ENCODE measurements around the gene GALM.
"Not testable (repeated sequence)": the region's sequence is repeated elsewhere in the genome, so short reads cannot be mapped to it uniquely, and the experiment has no call there.

The GALM gene

DNA sequence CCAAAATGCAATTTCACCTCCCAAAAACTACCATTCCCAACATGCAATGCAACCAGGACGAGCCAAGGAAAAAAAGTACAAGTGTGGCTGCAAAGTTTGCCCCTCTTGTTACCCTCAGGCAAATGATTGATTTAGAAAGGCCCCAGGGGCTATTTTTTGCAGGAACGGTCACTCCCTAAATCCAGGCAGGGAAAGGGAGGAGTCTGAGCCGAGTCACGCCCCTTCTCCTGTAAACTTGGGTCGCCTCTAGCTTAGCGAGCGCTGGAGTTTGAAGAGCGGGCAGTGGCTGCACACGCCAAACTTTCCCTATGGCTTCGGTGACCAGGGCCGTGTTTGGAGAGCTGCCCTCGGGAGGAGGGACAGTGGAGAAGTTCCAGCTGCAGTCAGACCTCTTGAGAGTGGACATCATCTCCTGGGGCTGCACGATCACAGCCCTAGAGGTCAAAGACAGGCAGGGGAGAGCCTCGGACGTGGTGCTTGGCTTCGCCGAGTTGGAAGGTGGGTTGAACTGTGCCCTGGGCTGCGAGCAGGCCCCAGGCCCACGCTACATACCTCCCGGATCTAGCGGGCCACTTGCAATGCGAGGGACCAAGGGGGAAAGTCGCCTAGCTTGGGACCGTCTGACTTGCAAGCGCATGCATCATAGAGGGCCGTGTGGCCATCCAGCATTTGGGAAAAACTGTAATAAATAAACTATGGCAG, at the start of gene GALM:
GALM (plus strand) TSS at position 261 of the 702 bp plus-strand sequence; CDS start at position 309, 48 bp downstream.
- DNase-seq (ENCODE audit: low read depth in 3 of 3, low spot score in 1 of 3) = no peak

GRCh38 chr2:38617301-38617700, 48.6 kb upstream of the GALM start:
- DNase-seq (ENCODE audit: low read depth in 3 of 3, low spot score in 1 of 3) = no peak

GRCh38 chr2:38619458-38620164, 46.3 kb upstream of the GALM start:
- no peak for DNase-seq (ENCODE audit: low read depth in 3 of 3, low spot score in 1 of 3)

DNA sequence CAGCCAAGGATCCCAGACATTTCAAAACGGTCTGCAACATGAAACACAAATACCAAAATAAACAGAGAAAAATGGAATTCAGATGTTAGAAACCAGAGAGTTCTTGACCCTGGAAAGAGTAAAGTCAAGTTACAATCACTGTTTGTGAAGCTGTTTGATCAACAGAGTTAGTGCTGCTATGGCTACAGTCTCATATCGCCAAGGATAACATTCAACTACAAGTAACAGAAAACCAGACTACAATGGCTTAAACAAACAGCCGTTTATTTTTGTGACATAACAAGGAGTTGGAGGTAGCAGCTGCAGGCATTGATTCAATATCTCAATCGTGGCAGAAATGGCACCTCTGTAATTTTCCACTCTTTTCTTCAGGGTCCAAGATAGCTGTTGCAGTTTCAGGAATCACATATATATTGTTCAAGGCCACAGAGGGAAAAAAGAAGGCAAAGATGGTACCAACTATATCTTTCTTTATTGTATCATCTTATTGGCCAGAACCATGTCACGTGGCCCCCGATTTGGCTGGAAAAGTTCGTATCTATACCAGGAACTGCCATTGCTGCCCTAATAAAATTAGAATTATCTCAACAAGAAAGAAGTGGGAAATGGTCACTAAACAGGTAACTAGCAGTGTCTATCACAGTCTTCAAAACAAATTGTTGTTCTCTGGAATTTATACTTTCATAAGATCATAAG, 45.5 kb upstream of the GALM start:
- DNase-seq (ENCODE audit: low read depth in 3 of 3, low spot score in 1 of 3) = no peak

DNA sequence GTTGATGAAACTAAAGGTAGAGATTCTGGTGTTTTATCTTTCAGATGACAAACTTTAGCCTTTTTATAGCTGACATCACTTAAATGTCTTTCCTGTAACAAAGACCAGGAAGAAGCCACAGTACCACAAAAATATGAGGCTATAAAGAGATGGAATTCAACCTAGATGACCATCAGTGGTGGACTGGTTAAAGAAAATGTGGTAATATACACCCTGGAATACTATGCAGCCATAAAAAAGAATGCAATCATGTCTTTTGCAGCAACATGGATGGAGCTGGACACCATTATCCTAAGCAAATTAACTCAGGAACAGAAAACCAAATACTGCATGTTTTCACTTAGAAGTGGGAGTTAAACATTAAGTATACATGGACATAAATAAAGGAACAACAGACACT, 44.9 kb upstream of the GALM start:
- DNase-seq (ENCODE audit: low read depth in 3 of 3, low spot score in 1 of 3) = no peak

- DNase-seq (ENCODE audit: low read depth in 3 of 3, low spot score in 1 of 3) = no peak
Observed at GRCh38 chr2:38622210-38622609, 43.7 kb upstream of the GALM start.

DNA sequence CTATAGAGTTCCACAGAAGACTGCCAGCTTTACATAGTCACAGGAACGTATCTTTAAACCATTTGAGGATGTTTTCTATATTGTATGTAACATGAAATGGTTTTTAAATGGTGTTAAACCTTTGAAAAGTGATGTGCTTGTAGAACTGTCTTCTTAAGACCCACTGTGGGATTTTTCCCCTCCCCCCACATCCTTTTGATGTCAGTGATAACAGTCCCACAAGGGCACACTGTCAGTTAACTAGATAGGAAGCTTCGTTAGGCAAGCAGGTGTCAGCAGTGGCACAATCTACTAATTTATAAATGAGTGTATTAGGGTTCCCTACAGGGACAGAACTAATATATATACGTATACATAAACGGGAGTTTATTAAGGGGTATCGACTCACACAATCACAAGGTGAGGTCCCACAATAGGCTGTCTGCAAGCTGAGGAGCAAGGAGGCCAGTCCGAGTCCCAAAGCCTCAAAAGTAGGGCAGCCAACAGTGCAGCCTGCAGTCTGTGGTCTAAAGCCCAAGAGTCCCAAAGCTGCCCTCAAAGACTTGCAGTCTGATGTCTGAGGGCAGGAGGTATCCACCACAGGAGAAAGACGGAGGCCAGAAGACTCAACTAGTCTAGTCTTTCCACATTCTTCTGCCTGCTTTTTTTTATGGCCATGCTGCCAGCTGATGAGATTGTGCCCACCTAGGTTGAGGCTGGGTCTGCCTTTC, 39.4 kb upstream of the GALM start:
- no peak for DNase-seq (ENCODE audit: low read depth in 3 of 3, low spot score in 1 of 3)

DNA sequence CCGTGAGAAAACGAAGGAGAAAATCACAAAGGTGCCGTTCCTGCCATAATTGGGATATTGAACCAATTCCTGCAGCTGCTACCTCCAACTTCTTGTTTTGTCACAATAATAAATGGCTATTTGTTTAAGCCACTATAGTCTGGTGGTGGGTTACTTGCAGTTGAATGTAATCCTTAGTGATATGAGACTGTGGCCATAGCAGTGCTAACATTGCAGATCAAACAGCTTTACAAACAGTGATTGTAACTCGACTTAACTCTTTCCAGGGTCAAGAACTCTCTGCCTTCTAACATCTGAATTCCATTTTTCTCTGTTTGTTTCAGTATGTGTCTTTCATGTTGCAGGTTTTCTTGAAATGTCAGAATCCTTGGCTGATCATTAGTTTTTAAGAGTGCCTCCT, 38.5 kb upstream of the GALM start:
- no peak for DNase-seq (ENCODE audit: low read depth in 3 of 3, low spot score in 1 of 3)

DNA sequence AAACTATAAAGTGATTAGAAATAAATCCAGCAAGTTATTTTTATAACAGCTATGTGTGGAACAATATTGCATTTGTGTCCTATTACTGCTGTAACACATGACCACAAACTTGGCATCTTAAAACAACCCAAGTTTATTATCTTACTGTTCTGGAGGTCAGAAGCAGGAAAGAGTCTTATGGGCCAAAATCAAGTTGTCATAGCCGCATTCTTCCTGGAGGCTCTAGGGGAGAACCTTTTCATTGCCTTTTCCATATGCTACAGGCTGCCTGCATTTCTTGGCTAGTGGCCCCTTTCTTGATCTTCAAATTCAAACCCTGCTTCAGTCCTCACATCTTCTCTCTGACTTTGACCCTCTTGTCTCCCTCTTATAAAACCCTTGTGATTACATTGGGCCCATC, 36.2 kb upstream of the GALM start:
- no peak for DNase-seq (ENCODE audit: low read depth in 3 of 3, low spot score in 1 of 3)

DNA sequence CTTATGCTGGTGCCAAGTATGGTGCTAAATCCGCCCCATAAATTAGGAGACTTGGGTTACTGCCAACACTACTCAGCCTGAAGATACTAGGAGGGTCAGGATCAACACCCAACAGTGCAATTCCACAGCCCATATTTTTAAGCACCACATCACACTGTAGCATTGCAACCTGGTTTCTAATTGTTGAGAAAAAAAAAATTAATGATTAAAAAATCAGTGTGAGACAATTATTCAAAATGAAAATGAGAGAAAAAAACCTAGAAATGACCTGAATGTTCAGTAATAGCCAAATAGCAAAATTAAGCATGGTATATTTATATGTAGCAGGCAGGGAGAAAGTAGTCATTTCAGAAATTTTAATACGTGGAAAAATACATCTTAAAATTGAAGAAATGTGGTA, 33.9 kb upstream of the GALM start:
- DNase-seq (ENCODE audit: low read depth in 3 of 3, low spot score in 1 of 3) = no peak

GRCh38 chr2:38632980-38633379, 32.9 kb upstream of the GALM start:
- no peak for DNase-seq (ENCODE audit: low read depth in 3 of 3, low spot score in 1 of 3)

GRCh38 chr2:38633895-38634294, 32.0 kb upstream of the GALM start:
- no peak for DNase-seq (ENCODE audit: low read depth in 3 of 3, low spot score in 1 of 3)

DNA sequence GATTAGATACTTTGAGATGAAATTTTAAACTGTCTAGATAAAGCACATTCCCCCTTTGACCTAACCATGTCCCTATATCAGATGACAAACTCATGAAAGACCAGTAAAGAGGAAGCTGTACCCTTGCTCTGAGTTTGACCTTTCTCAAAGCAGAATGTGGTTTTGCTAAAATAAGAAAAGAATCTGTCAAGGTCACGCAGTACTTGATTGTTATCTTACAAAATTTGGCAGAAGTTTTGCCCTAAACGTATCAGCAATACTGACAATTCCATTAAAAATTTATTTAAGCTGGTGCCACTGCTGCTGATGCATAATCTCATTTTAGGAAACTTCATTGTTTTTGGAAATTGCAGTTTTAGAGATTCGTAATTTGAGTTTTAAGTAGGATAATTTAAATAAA, 31.2 kb upstream of the GALM start:
- DNase-seq (ENCODE audit: low read depth in 3 of 3, low spot score in 1 of 3) = no peak

GRCh38 chr2:38635139-38635538, 30.8 kb upstream of the GALM start:
- no peak for DNase-seq (ENCODE audit: low read depth in 3 of 3, low spot score in 1 of 3)

DNA sequence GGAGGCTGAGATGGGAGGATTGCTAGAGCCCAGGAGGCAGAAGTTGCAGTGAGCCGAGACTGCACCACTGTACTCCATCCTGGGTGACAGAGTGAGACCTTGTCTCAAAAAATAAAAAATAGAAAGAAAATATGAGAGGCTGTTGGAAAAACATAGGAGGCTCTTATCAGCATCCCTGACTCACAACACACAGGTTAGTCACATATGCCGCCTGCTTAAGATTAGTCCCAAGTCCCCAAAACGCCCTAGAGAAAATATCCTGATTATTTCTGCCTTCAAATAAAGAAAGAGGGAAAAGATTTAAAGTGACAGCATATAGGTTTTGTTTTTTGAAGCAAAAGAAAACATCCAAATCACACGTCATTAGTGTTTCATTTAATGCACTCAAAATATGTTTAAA, 29.8 kb upstream of the GALM start:
- DNase-seq (ENCODE audit: low read depth in 3 of 3, low spot score in 1 of 3) = no peak

DNA sequence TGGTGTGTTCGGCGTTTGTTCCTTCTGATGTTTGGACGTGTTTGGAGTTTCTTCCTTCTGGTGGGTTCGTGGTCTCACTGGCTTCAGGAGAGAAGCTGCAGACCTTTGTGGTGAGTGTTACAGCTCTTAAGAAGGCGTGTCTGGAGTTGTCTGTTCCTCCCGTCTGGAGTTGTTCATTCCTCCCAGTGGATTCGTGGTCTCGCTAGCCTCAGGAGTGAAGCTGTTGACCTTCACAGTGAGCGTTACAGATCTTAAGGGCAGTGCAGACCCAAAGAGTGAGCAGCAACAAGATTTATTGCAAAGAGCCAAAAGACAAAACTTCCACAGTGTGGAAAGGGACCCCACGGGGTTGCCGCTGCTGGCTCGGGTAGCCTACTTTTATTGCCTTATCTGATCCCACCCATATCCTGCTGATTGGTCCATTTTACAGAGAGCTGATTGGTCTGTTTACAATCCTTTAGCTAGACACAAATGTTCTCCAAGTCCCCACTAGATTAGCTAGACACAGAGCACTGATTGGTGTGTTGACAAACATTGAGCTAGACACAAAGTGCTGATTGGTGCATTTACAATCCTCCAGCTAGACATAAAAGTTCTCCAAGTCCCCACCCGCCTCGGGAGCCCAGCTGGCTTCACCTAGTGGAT, 23.4 kb upstream of the GALM start:
- DNase-seq (ENCODE audit: low read depth in 3 of 3, low spot score in 1 of 3) = not testable (repeated sequence)

DNA sequence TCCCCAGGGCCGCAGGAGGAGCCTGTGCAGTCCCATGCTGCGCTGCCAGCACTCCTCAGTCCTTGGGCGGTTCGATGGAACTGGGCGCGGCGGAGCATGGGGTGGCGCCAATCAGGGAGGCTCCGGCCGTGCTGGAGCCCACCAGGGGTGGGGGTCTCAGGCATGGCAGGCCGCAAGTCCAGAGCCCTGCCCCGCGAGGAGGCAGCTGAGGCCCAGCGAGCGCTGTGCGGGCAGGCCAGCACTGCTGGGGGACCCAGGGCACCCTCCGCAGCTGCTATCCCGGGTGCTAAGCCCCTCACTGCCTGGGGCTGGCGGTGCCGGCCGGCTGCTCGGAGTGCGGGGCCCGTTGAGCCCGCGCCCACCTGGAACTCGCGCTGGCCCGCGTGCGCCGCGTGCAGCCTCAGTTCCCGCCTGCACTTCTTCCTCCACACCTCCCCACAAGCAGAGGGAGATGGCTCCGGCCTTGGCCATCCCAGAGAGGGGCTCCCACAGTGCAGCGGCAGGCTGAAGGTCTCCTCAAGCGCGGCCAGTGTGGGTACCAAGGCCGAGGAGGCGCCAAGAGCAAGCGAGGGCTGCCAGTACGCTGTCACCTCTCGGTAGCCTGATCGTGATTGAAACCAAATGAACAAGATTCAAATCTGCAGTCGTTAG, 22.8 kb upstream of the GALM start:
- DNase-seq (ENCODE audit: low read depth in 3 of 3, low spot score in 1 of 3) = no peak

- not testable (repeated sequence) for DNase-seq (ENCODE audit: low read depth in 3 of 3, low spot score in 1 of 3)
Observed at GRCh38 chr2:38643683-38644511, 22.0 kb upstream of the GALM start.

DNA sequence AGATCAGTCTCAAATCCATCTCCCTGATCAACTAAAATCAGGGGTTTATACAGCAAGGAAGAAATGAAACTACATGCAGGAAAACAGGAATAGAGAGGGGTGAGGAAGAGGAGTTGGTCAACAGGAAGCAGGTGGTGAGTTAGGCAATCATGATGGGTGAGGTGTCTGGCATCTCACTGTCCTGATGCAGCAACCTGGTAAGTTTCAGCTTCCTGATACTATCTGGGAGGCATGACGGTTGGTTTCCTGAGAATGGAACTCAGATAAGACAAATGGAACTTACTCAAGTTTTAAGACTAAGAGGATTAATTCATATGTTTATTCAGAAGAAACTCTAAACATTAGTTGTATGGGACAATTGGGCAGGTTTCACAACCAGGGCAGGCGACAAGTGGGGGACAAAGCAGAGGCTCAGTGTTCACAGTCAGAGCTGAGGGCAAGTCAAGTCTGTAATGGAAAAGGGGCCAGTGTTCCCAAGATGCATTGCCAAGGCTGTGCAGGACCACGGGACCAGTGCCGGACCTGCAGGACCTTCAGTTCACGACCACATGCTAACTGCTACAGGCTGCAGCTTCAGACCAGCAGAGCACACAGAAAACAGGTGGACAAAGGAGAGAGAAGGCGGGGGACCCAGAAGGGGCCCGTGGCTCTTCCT, 17.7 kb upstream of the GALM start:
- DNase-seq (ENCODE audit: low read depth in 3 of 3, low spot score in 1 of 3) = no peak
